ENCODE results near the gene SYNC. TPM values are rescaled to one million over a fixed set of nuclear protein-coding genes. Genes with fewer than 3 reads are reported as not detected.
"Not testable (repeated sequence)": the region's sequence is repeated elsewhere in the genome, so short reads cannot be mapped to it uniquely, and the experiment has no call there.

The SYNC gene
- total and polyA plus RNA-seq, 2 of the 8 experiments (the other 6 are each of a cell fraction or from before 2014, with no cell fraction given) = 0.06 to 0.17 TPM

- peaks cover 0 to 18% of the 10 kb centered on the region in 2 experiments; a peak in 2 of 4 replicates for H3K79me2 ChIP-seq (ENCODE audit: control insufficient read depth in 1 of 2, insufficient read depth in 2 of 2, low read length in 2 of 2)
These were observed 33.9 kb downstream of the SYNC start for GRCh38 chr1:32668716-32669115.

More at GRCh38 chr1:32668716-32669115, 33.9 kb downstream of the SYNC start:
- H2BK15ac ChIP-seq (ENCODE audit: low read length); H3K27ac ChIP-seq (ENCODE audit: low read depth, low read length); H3K79me1 ChIP-seq (ENCODE audit: low read depth, low read length); DNase-seq (ENCODE audit: low read depth in 1 of 2, low spot score in 2 of 2); H2BK120ac ChIP-seq (replicated peaks; ENCODE audit: low read depth, low read length); H2AFZ ChIP-seq (ENCODE audit: low read length); H3K14ac ChIP-seq (ENCODE audit: insufficient read length); H3K18ac ChIP-seq (ENCODE audit: extremely low read depth, low read length); H3K4me1 ChIP-seq (replicated peaks in 1 of 4; ENCODE audit: control insufficient read depth in 3 of 4, insufficient read depth in 4 of 4, low read length in 3 of 4); H3K4me2 ChIP-seq (ENCODE audit: insufficient read depth in 1 of 2, low read depth in 2 of 2, low read length in 2 of 2); H3K4ac ChIP-seq (replicated peaks; ENCODE audit: insufficient read length, low read depth, low read length); H2AK5ac ChIP-seq (ENCODE audit: low read depth, low read length); H4K20me1 ChIP-seq (replicated peaks in 1 of 2; ENCODE audit: control insufficient read depth in 1 of 2, insufficient read depth in 2 of 2, low read length in 2 of 2); H3K4me3 ChIP-seq (ENCODE audit: extremely low read depth in 1 of 4, insufficient read depth in 2 of 4, low read depth in 3 of 4, low read length in 4 of 4); H2BK12ac ChIP-seq (ENCODE audit: low read depth, low read length); H3K23ac ChIP-seq (ENCODE audit: insufficient read length); H2BK5ac ChIP-seq (ENCODE audit: low read depth, low read length); H2BK20ac ChIP-seq (ENCODE audit: low read length); H4K5ac ChIP-seq (ENCODE audit: insufficient read length, low read depth, low read length); H3K23me2 ChIP-seq (ENCODE audit: low read depth, low read length); H3K9me3 ChIP-seq (ENCODE audit: insufficient read depth in 2 of 2, low read depth in 1 of 2, low read length in 1 of 2); FAIRE-seq; H4K8ac ChIP-seq (ENCODE audit: extremely low read depth, insufficient read depth, low read length); H3K56ac ChIP-seq (replicated peaks; ENCODE audit: insufficient read length, low read depth, low read length); H4K91ac ChIP-seq (replicated peaks; ENCODE audit: insufficient read length, low read length); H3K9ac ChIP-seq (replicated peaks in 1 of 4; ENCODE audit: extremely low read depth in 1 of 4, low read depth in 3 of 4, low read length in 3 of 4); H3K27me3 ChIP-seq (replicated peaks in 1 of 4; ENCODE audit: control insufficient read depth in 3 of 4, extremely low read depth in 1 of 4, insufficient read depth in 3 of 4, low read length in 3 of 4): not testable (repeated sequence)
- 98% methylated on average over 5 of the region's 5 CpGs; no CpG with 5 or more reads in 1 of the 2 experiments for WGBS, 2 experiments (ENCODE audit: extremely low coverage in 1 of 2, insufficient coverage in 1 of 2, insufficient read length in 1 of 2, insufficient replicate concordance in 2 of 2, low coverage in 1 of 2, low lambda C conversion rate in 2 of 2, missing lambda C conversion rate in 1 of 2)
- ChIA-PET POLR2A (ENCODE audit: partially characterized antibody) (interaction anchor here (9.7 kb wide), 1 partner anchor 15 kb away, joined by 118 read pairs; the partner anchor contains the start of genes RBBP4 and ZBTB8OS), CTCF (ENCODE audit: partially characterized antibody) (interaction anchor here (1.5 kb wide), 1 partner anchor 268 kb away, joined by 3 read pairs; no protein-coding TSS in a partner anchor)
- peaks cover 36 to 95% (median 76%) of the 10 kb centered on the region in 4 experiments for H3K36me3 ChIP-seq (ENCODE audit: control insufficient read depth in 2 of 4, insufficient read depth in 4 of 4, low read length in 3 of 4)
